GM12801 (cell line): ENCODE measurements around the gene ATG4B.

Source experiments
- CTCF ChIP-seq: IDR thresholded peaks from one replicate; pipeline ENCODE4 v1.5.1; 2011; ENCODE audit warnings: control low read depth; ENCODE audit not compliant: insufficient read length; ENCODE audit errors: extremely low read depth

The ATG4B gene

GRCh38 chr2:241639385-241639784 lies 1.9 kb downstream of the ATG4B start:
- no peak for TF ChIP-seq CTCF

DNA sequence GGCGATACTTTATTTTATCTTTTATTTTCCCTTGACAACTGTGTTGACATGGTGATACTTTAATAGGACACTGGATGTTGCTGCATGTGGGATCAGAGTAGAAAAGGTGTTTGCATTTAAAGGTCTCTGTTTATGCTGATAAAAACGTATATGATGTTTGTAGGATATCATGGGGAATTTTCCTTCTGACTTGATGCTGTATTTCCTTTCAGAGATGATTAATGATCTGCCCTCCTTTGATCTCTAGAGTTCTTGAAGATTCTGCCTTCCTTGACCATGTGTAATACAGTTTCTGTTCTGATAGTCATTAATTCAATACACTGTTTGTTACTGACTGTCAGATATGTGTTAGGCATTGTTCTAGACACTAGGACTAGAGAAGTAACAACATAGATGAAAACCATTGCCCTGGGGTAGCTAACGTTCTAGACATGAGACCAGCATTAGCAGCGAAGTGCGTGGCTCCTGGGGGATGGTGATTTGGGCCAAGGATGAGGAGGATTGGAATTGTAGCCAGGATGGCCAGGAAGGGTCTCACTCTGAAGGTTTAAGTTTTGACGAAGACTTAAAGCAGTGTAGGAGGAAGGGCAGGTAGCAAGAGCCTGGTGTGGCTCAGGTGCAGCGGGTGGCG lies 2.8 kb downstream of the ATG4B start:
- TF ChIP-seq CTCF: no peak

GRCh38 chr2:241641631-241642030 lies 4.1 kb downstream of the ATG4B start:
- TF ChIP-seq CTCF: no peak

GRCh38 chr2:241645056-241645914 lies 7.8 kb downstream of the ATG4B start:
- no peak for TF ChIP-seq CTCF

- no peak for TF ChIP-seq CTCF
These were observed 8.6 kb downstream of the ATG4B start for GRCh38 chr2:241645915-241646645.

DNA sequence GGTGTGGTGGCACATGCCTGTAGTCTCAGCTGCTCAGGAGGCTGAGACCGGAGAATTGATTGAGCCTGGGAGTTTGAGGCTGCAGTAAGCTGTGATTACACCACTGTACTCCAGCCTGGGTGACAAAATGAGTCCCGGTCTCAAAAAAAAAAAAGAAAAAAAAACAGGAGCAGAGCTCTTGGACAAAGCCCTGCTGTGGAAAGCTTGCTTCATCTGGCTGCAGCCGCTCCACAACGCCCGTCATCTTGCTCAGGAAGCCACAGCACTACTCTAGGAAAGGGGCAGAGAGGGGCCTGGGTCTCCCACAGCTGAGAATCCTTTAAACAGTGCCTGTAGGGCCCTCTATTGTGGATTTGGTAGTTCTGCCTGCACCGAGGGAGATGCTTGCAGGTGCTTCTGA lies 11.0 kb downstream of the ATG4B start:
- no peak for TF ChIP-seq CTCF

GRCh38 chr2:241649404-241649803 lies 11.9 kb downstream of the ATG4B start:
- no peak for TF ChIP-seq CTCF
